ENCODE data around the gene TCF7L2.

DNA sequence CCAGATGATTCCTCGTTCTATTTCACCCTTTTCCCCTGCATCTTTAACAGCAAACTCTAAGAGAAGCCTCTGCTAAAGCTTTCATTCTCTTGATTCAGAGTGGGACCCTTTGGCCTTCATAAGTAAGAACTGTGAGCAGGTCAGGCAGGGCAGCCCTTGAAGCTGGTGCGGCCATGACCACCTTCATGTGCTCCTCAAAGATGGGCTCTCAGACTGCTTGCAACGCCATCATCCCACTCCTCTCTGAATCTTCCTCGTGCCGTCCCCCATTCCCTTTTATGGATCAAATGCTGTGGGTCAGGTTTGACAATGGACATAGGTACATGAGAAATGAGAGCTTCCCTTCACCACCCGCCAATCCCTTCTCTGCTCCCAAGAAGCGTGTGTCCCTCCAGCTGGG lies 207.4 kb downstream of the TCF7L2 start:
- TF ChIP-seq GATA2 (IDR thresholded peaks at IDR 0.05; ENCODE audit: low read depth, low read length) (no peak), GATA3 (IDR thresholded peaks at IDR 0.05; ENCODE audit: low read depth, low read length) (no peak)

Measured in SH-SY5Y (cell line).